Hair follicular keratinocyte (primary cell): ENCODE data around the gene CYP2B6. TPM values are rescaled to one million over a fixed set of nuclear protein-coding genes. Genes with fewer than 3 reads are reported as not detected.

Experiments used
- total RNA-seq: library from RNA; depleted of rRNA; stranded (reverse); fragments of >200 nt; gene quantifications from 2 replicates; pipeline ENCODE4 v1.2.3, GENCODE V29; 2015

The CYP2B6 gene
- not detected in 2 replicates for total RNA-seq

GRCh38 chr19:40990972-40991381, at the start of gene CYP2B6:
Gene CYP2B6, plus strand, starts transcription at chr19:40991282. Its CDS starts 24 bp downstream, at chr19:40991306.

Other genes starting within 250 kb of the CYP2B6 start
- 2.2 and 2.3 TPM in 2 replicates for gene ACTMAP, start 240.8 kb upstream of the CYP2B6 start, total RNA-seq
- 138 and 158 TPM in 2 replicates for gene SNRPA, start 240.1 kb upstream of the CYP2B6 start, total RNA-seq
- gene MIA, start 215.8 kb upstream of the CYP2B6 start, total RNA-seq, result 2.1 and 5.5 TPM in 2 replicates
- 21.7 and 27.3 TPM in 2 replicates for gene RAB4B, start 213.0 kb upstream of the CYP2B6 start, total RNA-seq
- gene EGLN2, start 192.1 kb upstream of the CYP2B6 start, total RNA-seq, result 59.9 and 77.0 TPM in 2 replicates
- not detected in 2 replicates for gene CYP2A6, start 140.8 kb upstream of the CYP2B6 start, total RNA-seq
- gene CYP2A7, start 109.1 kb upstream of the CYP2B6 start, total RNA-seq, result not detected in 2 replicates
- gene CYP2A13, start 97.2 kb downstream of the CYP2B6 start, total RNA-seq, result not detected in 2 replicates
- not detected in 2 replicates for gene CYP2F1, start 123.2 kb downstream of the CYP2B6 start, total RNA-seq
- 6.8 and 7.8 TPM in 2 replicates for gene CYP2S1, start 201.9 kb downstream of the CYP2B6 start, total RNA-seq
- 66.6 and 94.9 TPM in 2 replicates for gene AXL, start 227.9 kb downstream of the CYP2B6 start, total RNA-seq